OCI-LY1 (cell line): ENCODE data around the gene STPG1.

ENCODE experiments used
- H2AFZ ChIP-seq: fragments of 200-600 bp; sonication (generic), shearing (Covaris generic); 2 replicates; pipeline ENCODE4 v1.6.0; 2014; ENCODE audit warnings: antibody characterized with exemption, mild to moderate bottlenecking, low read length
- H3F3A ChIP-seq: fragments of 200-600 bp; sonication (generic), shearing (Covaris generic); 2 replicates; pipeline ENCODE4 v1.6.0; 2014; ENCODE audit warnings: mild to moderate bottlenecking, antibody characterized with exemption, low read length, moderate library complexity; ENCODE audit not compliant: insufficient read depth
- H3K27ac ChIP-seq: fragments of 200-600 bp; sonication (generic); 2 replicates; pipeline ENCODE4 v1.5.1; 2014; ENCODE audit warnings: low read length, mixed run types, mild to moderate bottlenecking, low read depth; ENCODE audit not compliant: poor library complexity, severe bottlenecking
- H3K27me3 ChIP-seq: fragments of 200-600 bp; sonication (generic); 2 replicates; pipeline ENCODE4 v1.6.0; 2014; ENCODE audit warnings: antibody characterized with exemption, mild to moderate bottlenecking, low read length, moderate library complexity; ENCODE audit not compliant: insufficient read depth
- H3K36me3 ChIP-seq: fragments of 200-600 bp; sonication (generic); 2 replicates; pipeline ENCODE4 v1.6.1; 2014; ENCODE audit warnings: mild to moderate bottlenecking, antibody characterized with exemption, low read length, moderate library complexity, mixed read lengths; ENCODE audit not compliant: insufficient read depth
- H3K4me1 ChIP-seq: fragments of 200-600 bp; sonication (generic); 2 replicates; pipeline ENCODE4 v1.5.1; 2014; ENCODE audit warnings: mild to moderate bottlenecking, low read length, moderate library complexity; ENCODE audit not compliant: insufficient read depth, severe bottlenecking
- H3K4me2 ChIP-seq: fragments of 200-600 bp; sonication (generic), shearing (Covaris generic); 2 replicates; pipeline ENCODE4 v1.6.1; 2014; ENCODE audit warnings: low read length
- H3K4me3 ChIP-seq: fragments of 200-600 bp; sonication (generic); 2 replicates; pipeline ENCODE4 v1.5.1; 2014; ENCODE audit warnings: low read length, low read depth, mild to moderate bottlenecking, mixed read lengths; ENCODE audit not compliant: poor library complexity, severe bottlenecking
- H3K79me2 ChIP-seq: fragments of 200-600 bp; shearing (Covaris generic); 2 replicates; pipeline ENCODE4 v1.6.1; 2016; ENCODE audit warnings: mixed run types, low read length, mixed read lengths; ENCODE audit not compliant: insufficient read depth
- H3K9ac ChIP-seq: fragments of 200-600 bp; sonication (generic), shearing (Covaris generic); 2 replicates; pipeline ENCODE4 v1.6.1; 2014; ENCODE audit warnings: mild to moderate bottlenecking, low read length, mixed read lengths
- H3K9me2 ChIP-seq: fragments of 200-600 bp; sonication (generic), shearing (Covaris generic); 2 replicates; pipeline ENCODE4 v1.6.1; 2014; ENCODE audit warnings: low read depth, mild to moderate bottlenecking, low read length, mixed read lengths
- H3K9me3 ChIP-seq: fragments of 200-600 bp; shearing (Covaris generic); 2 replicates; pipeline ENCODE4 v1.6.1; 2014; ENCODE audit warnings: low read length, mixed read lengths
- H4K20me1 ChIP-seq: fragments of 200-600 bp; sonication (generic), shearing (Covaris generic); 2 replicates; pipeline ENCODE4 v1.6.0; 2016; ENCODE audit warnings: mild to moderate bottlenecking, low read length; ENCODE audit not compliant: insufficient read depth
- CTCF ChIP-seq: fragments of 200-600 bp; sonication (generic), shearing (Covaris generic); IDR thresholded peaks from 2 replicates; pipeline ENCODE4 v1.5.1; 2017; ENCODE audit warnings: mild to moderate bottlenecking, antibody characterized with exemption, low read length, moderate library complexity, mixed read lengths
- EZH2 ChIP-seq: fragments of 200-600 bp; sonication (generic), shearing (Covaris generic); IDR thresholded peaks from 2 replicates; pipeline ENCODE4 v1.8.0; 2017; ENCODE audit warnings: borderline replicate concordance, mixed run types, mild to moderate bottlenecking, antibody characterized with exemption, low read length, moderate library complexity, mixed read lengths

STPG1 gene

GRCh38 chr1:24316645-24317044 is 96.9 kb downstream of the STPG1 start:
- Histone ChIP-seq H4K20me1 (no peaks in the 10 kb centered on the region), H2AFZ (no peak overlapping the region), H3K9me3 (no peaks in the 10 kb centered on the region), H3K4me2 (no peak overlapping the region), H3K36me3 (no peaks in the 10 kb centered on the region), H3K9me2 (no peaks in the 10 kb centered on the region), H3K9ac (no peak overlapping the region), H3K27me3 (no peaks in the 10 kb centered on the region), H3K79me2 (no peaks in the 10 kb centered on the region), H3K4me1 (peaks cover 14% of the 10 kb centered on the region), H3K27ac (no peak overlapping the region), H3F3A (no peaks in the 10 kb centered on the region), H3K4me3 (no peak overlapping the region)
- TF ChIP-seq EZH2 (no peak), CTCF (no peak)

GRCh38 chr1:24315391-24315790 is 98.2 kb downstream of the STPG1 start:
- no peak overlapping the region for H3K4me2 ChIP-seq

GRCh38 chr1:24311741-24312140 is 101.8 kb downstream of the STPG1 start:
- H3K9me2 ChIP-seq = no peaks in the 10 kb centered on the region
- no peak overlapping the region for H3K4me3 ChIP-seq
- no peak overlapping the region for H3K4me2 ChIP-seq
- H3K9me3 ChIP-seq = no peaks in the 10 kb centered on the region
- H3K27me3 ChIP-seq = no peaks in the 10 kb centered on the region; the same call in 1 of the 2 replicates
- no peaks in the 10 kb centered on the region for H3K79me2 ChIP-seq
- TF ChIP-seq EZH2 = no peak
- TF ChIP-seq CTCF = no peak
- no peaks in the 10 kb centered on the region for H3K4me1 ChIP-seq
- H4K20me1 ChIP-seq = no peaks in the 10 kb centered on the region
- H3F3A ChIP-seq = no peaks in the 10 kb centered on the region
- H3K27ac ChIP-seq = no peak overlapping the region
- no peak overlapping the region for H3K9ac ChIP-seq
- H2AFZ ChIP-seq = no peak overlapping the region
- no peaks in the 10 kb centered on the region for H3K36me3 ChIP-seq

More at GRCh38 chr1:24315391-24315790, 98.2 kb downstream of the STPG1 start:
- Histone ChIP-seq H4K20me1 (no peaks in the 10 kb centered on the region), H3K27ac (no peak overlapping the region), H3K9me2 (no peaks in the 10 kb centered on the region), H3K9ac (no peak overlapping the region), H3K9me3 (no peaks in the 10 kb centered on the region), H3K4me3 (no peak overlapping the region), H3K36me3 (no peaks in the 10 kb centered on the region), H2AFZ (no peak overlapping the region), H3K79me2 (no peaks in the 10 kb centered on the region), H3F3A (no peaks in the 10 kb centered on the region), H3K27me3 (no peaks in the 10 kb centered on the region), H3K4me1 (peaks cover 6% of the 10 kb centered on the region)
- TF ChIP-seq CTCF = no peak
- TF ChIP-seq EZH2 = no peak
